GM12878 (cell line): ENCODE data around the gene GLI2. TPM values are rescaled to one million over a fixed set of nuclear protein-coding genes. Genes with fewer than 3 reads are reported as not detected.

Experiments
- ATAC-seq: fragments of 200-7000 bp; cut with Tn5 transposase; 3 replicates; pipeline ENCODE4 v1.9.1; 2020; ENCODE audit warnings: mild to moderate bottlenecking, moderate library complexity
- BruUV-seq: library from RNA; stranded (reverse); fragments of 400-500 nt; replicated peaks from 2 replicates; lab custom pipeline; 2021; lab: Mats Ljungman, UMichigan
- CTCF ChIA-PET: fragments of 300-600 bp; sonication (Branson Sonifier 250); formaldehyde crosslinking; extraction: SDS; loops from one replicate; lab custom pipeline; 2021; ENCODE audit warnings: inconsistent platforms; lab: Yijun Ruan, JAX
- POLR2A ChIA-PET: fragments of 350-600 bp; formaldehyde crosslinking; extraction: SDS; loops from one replicate; lab custom pipeline; 2021; ENCODE audit warnings: inconsistent platforms; lab: Charles Lee
- RAD21 ChIA-PET: fragments of 300-600 bp; sonication (Branson Sonifier 250); formaldehyde crosslinking; loops from one replicate; lab custom pipeline; 2023; ENCODE audit warnings: antibody characterized with exemption; ENCODE audit not compliant: unreplicated experiment; lab: Charles Lee
- SMC1A ChIA-PET: fragments of 300-600 bp; sonication (Branson Sonifier 250); formaldehyde crosslinking; loops from one replicate; lab custom pipeline; 2023; ENCODE audit not compliant: unreplicated experiment, uncharacterized antibody; lab: Charles Lee
- DNase-seq: peaks from one replicate; pipeline ENCODE4 v3.0.0-alpha.2; 2011; ENCODE audit warnings: low read depth, low spot score
- FAIRE-seq: peaks from 3 replicates; lab custom pipeline; 2011; peaks lifted over from hg19 to GRCh38; lab: Jason Lieb, UNC
- H2AFZ ChIP-seq: 2 replicates; pipeline ENCODE4 v1.6.0; 2011; ENCODE audit warnings: low read depth, low read length, control low read depth; ENCODE audit not compliant: control insufficient read depth
- H3K27ac ChIP-seq: 2 replicates; pipeline ENCODE4 v1.5.1; 2011; ENCODE audit warnings: control low read depth; ENCODE audit not compliant: control insufficient read depth, insufficient read depth
- H3K27me3 ChIP-seq, 2 experiments: replicated peaks in 1 of 2; 2 replicates each; pipeline versions ENCODE4 v1.6.0 to v1.6.1; 2011; ENCODE audit warnings: low read length in 1 of 2; ENCODE audit not compliant: control insufficient read depth in 2 of 2, insufficient read depth in 2 of 2
- H3K36me3 ChIP-seq, 2 experiments: 2 replicates each; pipeline ENCODE4 v1.5.1; 2011; ENCODE audit warnings: low read length in 1 of 2; ENCODE audit not compliant: control insufficient read depth in 2 of 2, insufficient read depth in 2 of 2
- H3K4me1 ChIP-seq: 2 replicates; pipeline ENCODE4 v1.6.1; 2011; ENCODE audit warnings: mild to moderate bottlenecking, low read length, moderate library complexity, mixed read lengths; ENCODE audit not compliant: control insufficient read depth, insufficient read depth
- H3K4me2 ChIP-seq: 2 replicates; pipeline ENCODE4 v1.6.0; 2011; ENCODE audit warnings: control low read depth; ENCODE audit not compliant: control insufficient read depth, insufficient read depth
- H3K4me3 ChIP-seq: fragments of 200-600 bp; sonication (generic); 2 replicates; pipeline ENCODE4 v1.5.1; 2016
- H3K79me2 ChIP-seq: 2 replicates; pipeline ENCODE4 v1.6.0; 2011; ENCODE audit warnings: low read length; ENCODE audit not compliant: control insufficient read depth, insufficient read depth
- H3K9ac ChIP-seq: 2 replicates; pipeline ENCODE4 v1.8.0; 2011; ENCODE audit warnings: low read length, control low read depth, mixed read lengths; ENCODE audit not compliant: control insufficient read depth, insufficient read depth
- H3K9me3 ChIP-seq: replicated peaks from 3 replicates; pipeline ENCODE4 v1.5.1; 2011; ENCODE audit warnings: mild to moderate bottlenecking, low read length; ENCODE audit not compliant: control insufficient read depth, insufficient read depth
- H4K20me1 ChIP-seq: 2 replicates; pipeline ENCODE4 v1.6.0; 2011; ENCODE audit not compliant: control insufficient read depth, insufficient read depth
- CHD1 ChIP-seq: IDR thresholded peaks from 2 replicates; pipeline ENCODE4 v1.6.1; 2012; ENCODE audit warnings: low read depth, low read length, improper control_type of control experiment
- EZH2 ChIP-seq: IDR thresholded peaks from 2 replicates; pipeline ENCODE4 v1.6.1; 2012; ENCODE audit warnings: low read depth, mild to moderate bottlenecking, control low read depth, inconsistent platforms, low read length, borderline replicate concordance; ENCODE audit not compliant: control insufficient read depth
- HCFC1 ChIP-seq: fragments of 150-350 bp; IDR thresholded peaks from 2 replicates; pipeline ENCODE4 v1.6.1; 2014; ENCODE audit warnings: low read length
- MYC ChIP-seq: IDR thresholded peaks from 2 replicates; pipeline ENCODE4 v1.6.1; 2011; ENCODE audit warnings: mild to moderate bottlenecking, low read length, moderate library complexity, inconsistent platforms; ENCODE audit not compliant: insufficient read depth, insufficient replicate concordance, insufficient read length, severe bottlenecking
- POU2F2 ChIP-seq: IDR thresholded peaks from 3 replicates; pipeline ENCODE4 v1.6.1; 2011; ENCODE audit warnings: low read depth, mild to moderate bottlenecking, low read length, borderline replicate concordance
- SIX5 ChIP-seq: IDR thresholded peaks from 2 replicates; pipeline ENCODE4 v1.6.1; 2011; ENCODE audit warnings: mild to moderate bottlenecking, low read depth, low read length, moderate library complexity; ENCODE audit not compliant: severe bottlenecking
- SMARCA5 ChIP-seq: fragments of 450-650 bp; IDR thresholded peaks from 2 replicates; pipeline ENCODE4 v1.6.1; 2017; ENCODE audit warnings: mild to moderate bottlenecking
- SREBF1 ChIP-seq: IDR thresholded peaks from 2 replicates; pipeline ENCODE4 v1.6.1; 2012; ENCODE audit warnings: mild to moderate bottlenecking, low read length
- WGBS: methylation state at CpG from one replicate; pipeline ENCODE4 v1.1.6; 2016; ENCODE audit warnings: low lambda C conversion rate; ENCODE audit not compliant: insufficient replicate concordance, insufficient coverage; ENCODE audit errors: missing lambda C conversion rate; 5-methylcytosine and 5-hydroxymethylcytosine counted together
- in situ Hi-C: fragments of 300-500 bp; cut with MboI; formaldehyde crosslinking; loops from 9 replicates; pipeline ENCODE4 v1.14.3; 2018; ENCODE audit warnings: mixed read lengths
- intact Hi-C: fragments of 100-400 bp; cut with micrococcal nuclease; formaldehyde crosslinking; loops from one replicate; pipeline ENCODE4 v1.14.2; 2022; ENCODE audit not compliant: unreplicated experiment
- polyA plus RNA-seq, 11 experiments: library from polyadenylated mRNA; depleted of rRNA in 4 of 11; unstranded in 6 of 11; stranded (reverse) in 5 of 11; fragments of >200 nt; fragmentation: Nextera tagmentation in 4 of 11; fragmentation: Illumina TruSeq in 1 of 11; extraction: Ambion mirVana in 4 of 11; extraction: Trizol in 1 of 11; gene quantifications; 1 replicate in 1 of 11; 2 replicates in 10 of 11; pipeline versions ENCODE4 v1.2.1 to v1.2.3, GENCODE V29; 2011 to 2016; ENCODE audit warnings: inconsistent platforms in 2 of 11, missing spikeins in 2 of 11, low read depth in 1 of 11
- total RNA-seq, 4 experiments: library from RNA; depleted of rRNA in 3 of 4; stranded (reverse); fragments of >200 nt in 3 of 4; fragmentation: Illumina TruSeq in 1 of 4; extraction: Trizol in 1 of 4; gene quantifications; 2 replicates each; pipeline versions ENCODE4 v1.2.1 to v1.2.3, GENCODE V29; 2013 to 2021
- TF ChIP-seq, protein P1 (sequence below): fragments of 450-650 bp; IDR thresholded peaks from 2 replicates; pipeline ENCODE4 v1.6.1; 2016; ENCODE audit warnings: mild to moderate bottlenecking

GLI2 gene
- total and polyA plus RNA-seq, 10 of the 15 experiments (the other 5 are each of a cell fraction or from before 2014, with no cell fraction given) = 0.01 TPM; not detected in 9

GRCh38 chr2:120712180-120712681 is 23.4 kb upstream of the GLI2 start:
- in situ Hi-C loops = no loop called here
- DNase-seq (no peak), ATAC-seq (no peak), FAIRE-seq (no peak)
- Histone ChIP-seq H3K9ac (no peak overlapping the region), H3K4me2 (no peak overlapping the region), H3K4me1 (no peaks in the 10 kb centered on the region), H3K36me3 (no peaks in the 10 kb centered on the region), H3K9me3 (no peaks in the 10 kb centered on the region), H4K20me1 (no peaks in the 10 kb centered on the region), H2AFZ (no peak overlapping the region), H3K79me2 (no peaks in the 10 kb centered on the region), H3K4me3 (no peak overlapping the region), H3K27ac (no peak overlapping the region), H3K27me3 (peaks cover 2 to 3% of the 10 kb centered on the region in 2 experiments; a peak in 3 of 4 replicates)
- intact Hi-C loops = no loop called here
- ChIA-PET RAD21 (no interaction called here), POLR2A (no interaction called here), SMC1A (no interaction called here), CTCF (no interaction called here)
- BruUV-seq = no TSS peak
- no peak for TF ChIP-seq SMARCA5
- TF ChIP-seq EZH2 = no peak
- TF ChIP-seq POU2F2 = no peak
- TF ChIP-seq SIX5 = no peak
- no peak for TF ChIP-seq SREBF1
- TF ChIP-seq CHD1 = no peak
- TF ChIP-seq, protein P1, sequence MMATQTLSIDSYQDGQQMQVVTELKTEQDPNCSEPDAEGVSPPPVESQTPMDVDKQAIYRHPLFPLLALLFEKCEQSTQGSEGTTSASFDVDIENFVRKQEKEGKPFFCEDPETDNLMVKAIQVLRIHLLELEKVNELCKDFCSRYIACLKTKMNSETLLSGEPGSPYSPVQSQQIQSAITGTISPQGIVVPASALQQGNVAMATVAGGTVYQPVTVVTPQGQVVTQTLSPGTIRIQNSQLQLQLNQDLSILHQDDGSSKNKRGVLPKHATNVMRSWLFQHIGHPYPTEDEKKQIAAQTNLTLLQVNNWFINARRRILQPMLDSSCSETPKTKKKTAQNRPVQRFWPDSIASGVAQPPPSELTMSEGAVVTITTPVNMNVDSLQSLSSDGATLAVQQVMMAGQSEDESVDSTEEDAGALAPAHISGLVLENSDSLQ = no peak
- no peak for TF ChIP-seq HCFC1
- TF ChIP-seq MYC = no peak
- 6% methylated on average over 7 of the region's 7 CpGs for WGBS
